Endothelial cell of umbilical vein (primary cell): Measurements from ENCODE around the gene SMOC2.

Source experiments
- EZH2 ChIP-seq: IDR thresholded peaks from 2 replicates; pipeline ENCODE4 v1.6.1; 2012; ENCODE audit warnings: borderline replicate concordance, low read depth, mild to moderate bottlenecking, moderate library complexity, low read length, inconsistent platforms; ENCODE audit not compliant: severe bottlenecking
- POLR2A ChIP-seq: IDR thresholded peaks from 2 replicates; pipeline ENCODE4 v1.6.1; 2012; ENCODE audit warnings: low read depth, mild to moderate bottlenecking, control low read depth, low read length

DNA sequence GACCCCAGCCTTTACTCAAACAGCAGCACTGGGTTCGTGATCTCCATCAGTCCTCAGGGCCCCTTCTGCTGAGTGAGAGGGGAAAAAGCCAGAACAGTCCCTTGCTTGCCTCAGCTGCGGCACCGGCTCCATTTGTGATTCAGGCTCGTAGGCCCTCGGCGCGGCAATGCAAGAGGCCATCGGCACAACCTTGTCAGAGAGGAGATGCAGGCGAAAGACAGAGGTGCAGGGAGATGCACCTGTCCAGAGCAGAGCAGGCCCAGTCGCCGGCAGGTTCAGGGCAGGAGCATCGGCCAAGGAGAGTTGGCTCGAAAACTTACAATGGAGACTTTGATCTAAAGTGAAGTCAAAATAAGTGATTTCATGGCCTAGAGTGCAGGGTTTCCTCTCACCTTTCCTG lies 171.6 kb downstream of the SMOC2 start:
- TF ChIP-seq EZH2 (no peak), POLR2A (no peak)
